HUES6 (cell line): ENCODE data around the gene DCST1.
A peak's percentile ranks its signal among the peaks of the same experiment; 100 is the strongest.

Experiments used
- H3K27ac ChIP-seq: 2 replicates; pipeline ENCODE4 v1.7.0; 2013; ENCODE audit warnings: low read depth, mild to moderate bottlenecking, low read length, inconsistent platforms
- H3K27me3 ChIP-seq: 2 replicates; pipeline ENCODE4 v1.6.1; 2013; ENCODE audit warnings: low read length; ENCODE audit not compliant: control insufficient read depth, insufficient read depth
- H3K36me3 ChIP-seq: 2 replicates; pipeline ENCODE4 v1.6.1; 2013; ENCODE audit warnings: low read length; ENCODE audit not compliant: control insufficient read depth, insufficient read depth
- H3K4me1 ChIP-seq: 2 replicates; pipeline ENCODE4 v1.6.1; 2013; ENCODE audit warnings: low read length; ENCODE audit not compliant: control insufficient read depth, insufficient read depth
- H3K4me3 ChIP-seq: 2 replicates; pipeline ENCODE4 v1.5.1; 2013; ENCODE audit warnings: low read depth, low read length
- H3K9ac ChIP-seq: one replicate; pipeline ENCODE4 v1.6.1; 2013; ENCODE audit warnings: mild to moderate bottlenecking, low read length
- H3K9me3 ChIP-seq: 2 replicates; pipeline ENCODE4 v1.6.1; 2013; ENCODE audit warnings: low read depth, low read length; ENCODE audit not compliant: control insufficient read depth, insufficient read depth

Gene DCST1

DNA sequence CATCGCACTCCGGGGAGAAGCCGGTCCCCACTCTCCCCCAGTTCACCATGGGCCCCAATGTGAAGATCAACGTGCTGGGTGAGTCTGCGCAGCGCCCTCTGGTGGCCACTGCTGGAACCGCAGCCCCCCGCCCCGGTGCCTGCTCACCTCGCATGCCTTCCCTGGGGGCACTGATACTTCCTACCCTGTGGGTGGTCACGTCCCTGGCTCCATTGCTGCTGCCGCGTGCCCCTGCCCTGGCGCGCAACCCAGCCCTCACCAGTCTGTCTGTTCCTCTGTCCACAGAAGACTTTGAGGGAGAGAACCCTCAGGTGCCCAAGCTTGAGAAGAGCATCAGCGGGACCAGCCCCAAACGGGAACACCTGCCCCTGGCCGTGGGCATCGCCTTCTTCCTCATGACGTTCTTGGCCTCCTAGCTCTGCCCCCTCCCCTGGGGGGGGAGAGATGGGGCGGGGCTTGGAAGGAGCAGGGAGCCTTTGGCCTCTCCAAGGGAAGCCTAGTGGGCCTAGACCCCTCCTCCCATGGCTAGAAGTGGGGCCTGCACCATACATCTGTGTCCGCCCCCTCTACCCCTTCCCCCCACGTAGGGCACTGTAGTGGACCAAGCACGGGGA, 52.6 kb downstream of the DCST1 start:
- H3K4me1 ChIP-seq, result peaks cover 29% of the 10 kb centered on the region
- H3K4me3 ChIP-seq, result peak overlapping the region; percentile 84
- H3K9ac ChIP-seq, result no peak overlapping the region

DNA sequence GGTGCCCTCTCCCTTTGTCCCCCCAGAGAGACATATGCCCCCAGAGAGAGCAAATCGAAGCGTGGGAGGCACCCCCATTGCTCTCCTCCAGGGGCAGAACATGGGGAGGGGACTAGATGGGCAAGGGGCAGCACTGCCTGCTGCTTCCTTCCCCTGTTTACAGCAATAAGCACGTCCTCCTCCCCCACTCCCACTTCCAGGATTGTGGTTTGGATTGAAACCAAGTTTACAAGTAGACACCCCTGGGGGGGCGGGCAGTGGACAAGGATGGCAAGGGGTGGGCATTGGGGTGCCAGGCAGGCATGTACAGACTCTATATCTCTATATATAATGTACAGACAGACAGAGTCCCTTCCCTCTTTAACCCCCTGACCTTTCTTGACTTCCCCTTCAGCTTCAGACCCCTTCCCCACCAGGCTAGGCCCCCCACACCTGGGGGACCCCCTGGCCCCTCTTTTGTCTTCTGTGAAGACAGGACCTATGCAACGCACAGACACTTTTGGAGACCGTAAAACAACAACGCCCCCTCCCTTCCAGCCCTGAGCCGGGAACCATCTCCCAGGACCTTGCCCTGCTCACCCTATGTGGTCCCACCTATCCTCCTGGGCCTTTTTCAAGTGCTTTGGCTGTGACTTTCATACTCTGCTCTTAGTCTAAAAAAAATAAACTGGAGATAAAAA, 53.4 kb downstream of the DCST1 start:
- H3K9ac ChIP-seq, result no peak overlapping the region
- H3K4me1 ChIP-seq, result peaks cover 29% of the 10 kb centered on the region
- H3K27me3 ChIP-seq, result peaks cover 33% of the 10 kb centered on the region
- no peaks in the 10 kb centered on the region for H3K36me3 ChIP-seq
- no peak overlapping the region for H3K4me3 ChIP-seq
- H3K27ac ChIP-seq, result no peak overlapping the region
- no peaks in the 10 kb centered on the region for H3K9me3 ChIP-seq

More for the DNA sequence above, 52.6 kb downstream of the DCST1 start:
- Histone ChIP-seq H3K27me3 (peaks cover 35% of the 10 kb centered on the region), H3K36me3 (no peaks in the 10 kb centered on the region), H3K27ac (no peak overlapping the region), H3K9me3 (no peaks in the 10 kb centered on the region)

DNA sequence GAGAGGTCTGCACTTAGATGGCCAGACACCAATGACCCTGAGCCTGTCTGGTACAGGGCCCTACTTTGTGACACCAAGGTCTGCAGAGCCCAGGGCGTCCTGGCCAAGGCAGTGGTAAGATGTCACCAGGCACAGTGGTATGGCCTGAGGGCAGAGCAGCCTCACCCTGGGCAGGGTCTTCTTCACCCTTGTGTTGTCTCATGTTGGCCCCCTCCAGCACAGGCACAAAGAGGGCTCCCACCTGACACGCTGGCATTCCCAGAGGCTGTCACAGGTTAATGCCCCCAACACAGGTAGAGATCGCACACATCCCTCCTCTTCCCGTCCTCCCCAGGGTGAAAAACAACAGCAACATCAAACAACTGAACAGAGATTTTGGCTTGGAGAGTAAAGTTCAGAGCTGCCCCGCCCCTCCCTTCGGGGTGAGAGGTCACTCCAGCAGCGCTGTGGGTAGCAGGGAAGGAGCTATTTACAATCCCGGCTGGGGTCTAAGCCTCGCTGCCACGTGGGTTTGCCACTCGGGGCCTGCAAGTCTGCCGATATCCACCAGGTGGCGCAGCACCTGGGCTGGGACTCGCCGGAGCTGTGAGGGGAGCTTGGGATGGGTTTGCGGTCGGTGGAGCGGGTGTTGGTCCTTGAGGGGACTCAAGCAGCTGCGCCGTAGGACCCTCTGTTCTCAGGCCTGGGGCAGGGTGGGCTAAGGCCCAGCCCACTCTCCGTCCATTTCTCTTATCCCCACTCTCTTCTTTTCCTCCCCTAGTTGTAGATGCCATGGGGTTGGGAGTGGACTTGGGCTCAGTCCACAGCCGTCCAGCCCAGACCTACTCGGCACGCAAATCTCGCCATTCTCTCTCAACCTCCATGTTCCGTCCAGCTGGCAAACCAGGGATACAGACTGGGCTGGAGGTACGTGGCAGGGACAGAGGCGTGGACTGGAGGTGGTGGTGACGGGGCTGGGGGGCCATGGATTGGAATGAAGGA, 57.7 kb downstream of the DCST1 start:
- no peaks in the 10 kb centered on the region for H3K9me3 ChIP-seq
- peaks cover 17% of the 10 kb centered on the region for H3K27me3 ChIP-seq
- no peak overlapping the region for H3K9ac ChIP-seq
- peaks cover 19% of the 10 kb centered on the region for H3K4me1 ChIP-seq
- H3K4me3 ChIP-seq, result peak overlapping the region; percentile 38; the same call in 1 of the 2 replicates
- no peaks in the 10 kb centered on the region for H3K36me3 ChIP-seq
- no peak overlapping the region for H3K27ac ChIP-seq

DNA sequence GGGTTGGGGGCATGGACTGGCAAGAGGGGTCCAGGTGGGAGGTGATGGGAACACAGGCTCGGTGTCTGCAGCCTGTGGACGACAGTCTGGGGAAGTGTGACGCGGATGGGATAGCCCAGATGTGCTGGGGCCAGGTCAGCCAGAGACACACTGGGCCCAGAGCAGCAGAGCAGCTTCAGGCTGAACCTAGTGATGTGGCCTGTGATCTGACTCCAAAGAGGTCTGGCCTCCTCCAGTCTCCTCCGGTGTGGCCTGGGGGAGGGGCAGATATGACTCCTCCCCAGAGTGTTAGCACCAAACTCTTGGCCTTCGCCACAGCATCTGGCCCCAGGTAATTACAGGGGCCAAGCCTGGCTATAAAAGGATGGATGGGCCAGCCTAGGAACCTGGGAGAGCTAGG, 58.5 kb downstream of the DCST1 start:
- peaks cover 19% of the 10 kb centered on the region for H3K27me3 ChIP-seq
- no peaks in the 10 kb centered on the region for H3K36me3 ChIP-seq
- H3K9ac ChIP-seq, result no peak overlapping the region
- no peak overlapping the region for H3K4me3 ChIP-seq
- H3K9me3 ChIP-seq, result no peaks in the 10 kb centered on the region
- peaks cover 14% of the 10 kb centered on the region for H3K4me1 ChIP-seq
- no peak overlapping the region for H3K27ac ChIP-seq

DNA sequence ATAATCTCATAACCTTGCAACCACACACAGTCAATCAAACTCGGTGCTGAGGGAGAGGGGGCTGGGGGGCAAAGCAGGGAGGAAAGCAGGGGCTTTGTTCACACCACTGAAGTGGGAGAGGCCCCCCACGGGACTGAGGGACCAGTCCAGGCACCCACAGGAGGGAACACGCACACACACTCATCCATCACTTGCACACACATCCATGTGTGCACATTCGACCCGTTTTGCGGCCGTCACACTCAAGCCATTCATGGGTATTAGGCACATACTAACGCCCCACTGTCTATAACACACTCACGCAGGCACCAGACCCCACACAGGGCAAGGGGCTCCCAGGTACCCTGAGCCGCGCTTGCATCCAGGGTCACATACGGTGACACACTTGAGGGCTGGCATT, 59.0 kb downstream of the DCST1 start:
- H3K4me3 ChIP-seq, result no peak overlapping the region
- no peak overlapping the region for H3K9ac ChIP-seq
- H3K9me3 ChIP-seq, result no peaks in the 10 kb centered on the region
- no peaks in the 10 kb centered on the region for H3K36me3 ChIP-seq
- no peak overlapping the region for H3K27ac ChIP-seq
- H3K4me1 ChIP-seq, result peaks cover 14% of the 10 kb centered on the region
- H3K27me3 ChIP-seq, result peaks cover 19% of the 10 kb centered on the region

DNA sequence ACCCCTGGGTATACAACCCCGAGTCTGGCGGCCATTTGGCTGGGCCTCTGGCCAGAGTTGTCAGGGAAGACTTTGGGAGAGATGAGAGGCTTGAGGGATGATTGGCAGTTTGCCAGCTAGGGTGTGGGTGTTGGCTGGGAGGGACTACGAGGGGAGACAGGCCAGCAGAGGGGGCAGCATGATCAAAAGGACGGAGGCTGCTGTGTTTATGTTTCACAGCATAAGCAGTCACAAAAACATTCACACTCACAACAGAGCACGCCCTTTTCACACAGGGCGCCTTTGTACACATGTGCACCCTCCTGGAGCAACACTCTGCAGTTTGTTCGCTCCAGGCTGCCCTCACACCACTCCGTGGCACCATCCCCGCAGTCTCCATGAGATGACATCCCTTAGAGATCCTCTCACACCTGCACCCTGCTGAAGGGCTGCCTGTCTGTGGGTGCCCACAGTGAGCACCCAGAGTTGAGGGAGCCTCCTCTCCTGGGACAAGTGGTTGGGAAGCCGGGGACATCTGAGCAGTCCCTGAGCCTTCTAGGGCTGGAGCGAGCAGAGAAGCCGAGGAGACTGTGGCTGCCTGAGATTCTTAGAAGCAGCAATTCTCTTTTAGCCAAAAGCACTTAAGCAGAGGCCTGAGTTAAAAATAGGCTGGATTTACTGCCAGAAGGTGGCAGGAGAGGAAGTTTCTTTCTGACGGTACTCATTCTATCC, 60.4 kb downstream of the DCST1 start:
- Histone ChIP-seq H3K9ac (no peak overlapping the region), H3K4me3 (no peak overlapping the region), H3K9me3 (no peaks in the 10 kb centered on the region), H3K36me3 (no peaks in the 10 kb centered on the region), H3K27me3 (peaks cover 17% of the 10 kb centered on the region), H3K4me1 (peaks cover 14% of the 10 kb centered on the region), H3K27ac (no peak overlapping the region)

DNA sequence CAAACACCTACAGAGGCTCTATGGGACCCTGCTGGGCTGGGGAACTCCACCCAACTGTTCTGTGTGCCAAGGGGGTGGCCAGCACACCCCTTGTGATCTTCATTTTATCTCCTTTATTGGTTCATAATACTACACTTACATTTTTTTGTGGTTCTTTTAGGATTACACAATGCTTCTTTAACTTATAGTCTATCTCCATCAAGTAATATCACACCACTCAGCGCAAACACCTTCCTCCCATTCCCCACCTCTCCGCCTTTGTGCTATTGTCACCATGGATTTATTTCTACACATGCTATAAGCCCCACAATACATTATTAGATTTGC, 61.0 kb downstream of the DCST1 start:
- Histone ChIP-seq H3K9ac (no peak overlapping the region), H3K36me3 (no peaks in the 10 kb centered on the region), H3K4me3 (no peak overlapping the region), H3K27ac (no peak overlapping the region), H3K4me1 (peaks cover 14% of the 10 kb centered on the region), H3K9me3 (no peaks in the 10 kb centered on the region), H3K27me3 (peaks cover 17% of the 10 kb centered on the region)

DNA sequence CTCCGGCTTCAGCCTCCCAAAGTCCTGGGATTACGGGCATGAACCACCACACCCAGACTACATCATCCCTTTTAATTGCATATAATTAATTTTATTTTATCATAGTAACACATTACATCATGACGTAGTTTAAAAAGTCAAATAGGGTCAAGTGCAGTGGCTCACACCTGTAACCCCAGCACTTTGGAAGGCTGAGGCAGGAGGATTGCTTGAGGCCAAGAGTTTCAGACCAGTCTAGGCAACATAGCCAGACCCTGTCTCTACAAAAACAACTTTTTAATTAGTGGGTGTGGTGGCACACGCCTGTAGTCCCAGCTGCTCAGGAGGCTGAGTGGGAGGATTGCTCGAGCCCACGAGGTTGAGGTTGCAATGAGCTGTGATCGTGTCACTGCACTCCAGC, 65.7 kb downstream of the DCST1 start:
- Histone ChIP-seq H3K9me3 (no peaks in the 10 kb centered on the region), H3K27ac (no peak overlapping the region), H3K9ac (no peak overlapping the region), H3K4me1 (no peaks in the 10 kb centered on the region), H3K27me3 (peaks cover 3% of the 10 kb centered on the region; the same call in 1 of the 2 replicates), H3K4me3 (no peak overlapping the region), H3K36me3 (no peaks in the 10 kb centered on the region)
